DMS79 (cell line): ENCODE results near the gene PLXNA4.

ENCODE experiments used
- DNase-seq: peaks from one replicate; lab custom pipeline; 2025; lab: John Stamatoyannopoulos, UW

The PLXNA4 gene

GRCh38 chr7:132436121-132436520, 140.1 kb downstream of the PLXNA4 start:
- peak; percentile 70 for DNase-seq

DNA sequence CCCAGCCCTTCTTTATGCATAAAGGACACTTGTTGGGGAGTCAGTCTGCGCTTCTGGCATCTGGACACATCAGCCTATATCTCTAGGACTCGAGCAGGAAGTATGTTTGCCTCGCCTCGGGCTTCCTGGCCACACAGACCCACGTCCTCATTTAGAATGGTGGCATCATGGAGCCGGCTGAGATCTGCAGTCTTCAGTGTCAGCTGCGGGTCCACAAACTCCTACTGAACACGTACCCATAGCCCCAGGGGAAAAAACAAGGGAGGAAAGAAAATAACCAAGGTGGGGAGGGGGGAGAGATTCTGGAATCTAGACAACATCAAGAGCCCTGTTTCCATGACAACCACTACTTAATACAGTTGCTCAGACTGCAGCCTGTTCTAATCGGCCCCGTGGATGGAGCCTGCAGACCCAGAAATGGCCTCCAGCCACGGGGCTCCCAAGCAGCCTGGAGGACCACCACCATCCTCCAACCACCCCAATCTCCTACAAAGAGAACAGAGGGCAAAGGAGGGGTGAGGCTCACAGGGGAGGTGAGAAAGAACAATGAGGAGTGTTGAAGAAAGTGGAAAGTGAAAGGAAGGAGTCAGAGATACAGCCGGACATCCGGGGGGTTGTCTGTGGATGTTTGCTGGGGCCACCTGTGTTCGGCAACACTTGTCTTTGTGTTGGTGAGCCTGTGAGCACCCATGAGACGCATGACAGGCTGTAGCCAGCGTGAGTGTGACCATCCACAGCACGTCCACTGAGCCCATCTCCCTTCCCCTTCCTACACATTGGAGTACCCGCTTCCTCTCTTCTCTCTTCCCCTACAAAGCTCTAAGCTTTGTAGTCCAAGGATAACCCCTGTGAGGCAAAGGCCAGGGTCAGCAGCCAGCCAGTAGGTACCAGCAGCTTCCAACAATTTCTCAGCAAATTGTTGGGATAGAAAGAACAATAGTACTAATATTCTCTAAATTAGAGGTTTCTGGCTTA, 141.0 kb downstream of the PLXNA4 start:
- peak; percentile 68 for DNase-seq

- no peak for DNase-seq
These were observed 142.2 kb downstream of the PLXNA4 start for GRCh38 chr7:132434041-132434440.

GRCh38 chr7:132433301-132433700, 143.0 kb downstream of the PLXNA4 start:
- DNase-seq, result no peak

GRCh38 chr7:132430861-132431822, 145.1 kb downstream of the PLXNA4 start:
- DNase-seq, result no peak

- DNase-seq, result no peak
These were observed 146.0 kb downstream of the PLXNA4 start for GRCh38 chr7:132430041-132430855.

DNA sequence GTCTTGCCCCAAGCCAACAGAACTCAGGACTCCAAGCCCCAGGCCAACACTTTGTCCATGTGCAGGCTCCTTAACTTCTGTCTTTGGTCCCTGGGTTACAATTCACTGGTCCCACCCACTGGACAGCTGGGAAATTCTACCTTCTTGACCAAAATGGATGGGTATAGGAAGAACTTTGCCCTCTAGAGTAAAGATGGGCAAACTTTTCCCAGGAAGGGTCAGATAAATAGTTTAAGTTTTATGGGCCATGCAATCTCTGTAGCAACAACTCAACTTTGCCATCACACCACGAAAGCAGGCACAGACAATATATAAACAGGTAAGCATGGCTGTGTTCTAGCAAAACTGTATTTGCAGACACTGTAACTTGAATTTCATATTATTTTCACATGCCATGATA, 147.1 kb downstream of the PLXNA4 start:
- no peak for DNase-seq

DNA sequence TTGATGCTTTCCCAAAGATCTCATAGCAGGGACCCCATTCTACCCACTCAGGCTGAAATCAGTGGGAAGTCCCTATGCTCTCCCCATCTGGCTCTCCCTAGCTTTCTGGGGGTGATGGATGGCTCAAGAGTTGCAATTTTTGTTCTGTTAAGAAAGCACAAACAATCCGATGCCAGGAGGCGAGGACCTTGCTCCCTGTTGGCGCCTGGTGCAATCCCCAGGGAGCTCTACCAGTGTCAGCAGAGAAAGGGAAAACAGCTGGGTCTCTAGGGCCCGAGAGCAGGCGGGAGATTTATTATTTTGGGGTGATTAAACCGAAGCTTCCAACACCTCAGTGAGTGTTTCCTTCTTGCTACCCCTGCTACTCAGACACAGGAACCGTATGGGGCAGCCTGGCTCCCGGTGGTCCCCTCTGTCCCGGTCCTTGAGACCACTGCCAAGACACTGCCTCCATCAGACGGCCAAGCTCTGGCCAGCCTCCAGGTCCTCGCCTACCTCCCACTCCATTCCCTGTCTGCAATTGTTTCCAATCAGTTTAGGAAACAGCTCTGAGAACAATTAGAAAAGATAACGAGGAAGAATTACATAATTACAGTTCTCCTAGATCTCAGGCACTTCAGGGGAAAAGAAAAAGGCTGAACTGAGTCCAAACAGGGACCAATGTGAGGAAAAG, 147.9 kb downstream of the PLXNA4 start:
- DNase-seq, result no peak

DNA sequence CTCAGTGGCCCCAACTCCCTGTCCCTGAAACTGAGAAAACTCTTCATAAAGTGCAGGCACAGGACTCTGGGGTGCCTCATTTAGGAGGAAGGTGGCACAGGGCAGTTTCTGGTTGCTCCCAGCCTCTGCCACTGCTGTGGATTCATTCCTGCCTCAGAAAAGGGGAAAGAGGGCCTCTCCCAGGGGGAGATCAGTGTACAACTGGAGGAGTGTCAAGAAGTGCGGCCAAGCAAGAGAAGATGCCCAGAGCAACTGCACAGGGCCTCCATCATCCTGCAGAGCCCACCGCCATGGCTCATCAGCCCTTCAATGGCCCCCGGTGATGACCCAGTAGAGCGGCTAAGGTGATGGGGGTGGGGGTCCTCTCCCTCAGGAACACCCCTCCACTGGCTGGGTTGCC, 150.3 kb downstream of the PLXNA4 start:
- DNase-seq, result no peak

- no peak for DNase-seq
These were observed 151.2 kb downstream of the PLXNA4 start for GRCh38 chr7:132424821-132425724.

DNA sequence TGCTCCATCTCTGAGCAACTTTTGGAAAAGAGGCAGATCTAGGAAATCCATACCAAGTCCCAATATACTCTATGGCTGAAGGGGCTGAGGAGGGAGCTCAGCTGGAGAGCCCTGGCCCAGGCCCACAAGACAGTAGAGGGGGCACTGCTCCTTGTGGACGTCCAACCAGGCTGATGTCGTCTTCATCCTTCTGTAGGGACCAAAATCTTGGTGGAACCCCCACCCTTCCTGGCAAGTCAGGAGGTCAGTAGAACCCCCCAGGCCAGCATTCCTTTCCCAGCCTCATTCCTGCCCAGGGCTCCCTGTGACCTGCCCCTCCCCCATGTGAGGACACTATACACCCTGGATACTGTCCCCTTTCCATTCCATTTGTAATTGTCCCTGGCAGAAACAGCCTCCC, 152.0 kb downstream of the PLXNA4 start:
- DNase-seq, result no peak

DNA sequence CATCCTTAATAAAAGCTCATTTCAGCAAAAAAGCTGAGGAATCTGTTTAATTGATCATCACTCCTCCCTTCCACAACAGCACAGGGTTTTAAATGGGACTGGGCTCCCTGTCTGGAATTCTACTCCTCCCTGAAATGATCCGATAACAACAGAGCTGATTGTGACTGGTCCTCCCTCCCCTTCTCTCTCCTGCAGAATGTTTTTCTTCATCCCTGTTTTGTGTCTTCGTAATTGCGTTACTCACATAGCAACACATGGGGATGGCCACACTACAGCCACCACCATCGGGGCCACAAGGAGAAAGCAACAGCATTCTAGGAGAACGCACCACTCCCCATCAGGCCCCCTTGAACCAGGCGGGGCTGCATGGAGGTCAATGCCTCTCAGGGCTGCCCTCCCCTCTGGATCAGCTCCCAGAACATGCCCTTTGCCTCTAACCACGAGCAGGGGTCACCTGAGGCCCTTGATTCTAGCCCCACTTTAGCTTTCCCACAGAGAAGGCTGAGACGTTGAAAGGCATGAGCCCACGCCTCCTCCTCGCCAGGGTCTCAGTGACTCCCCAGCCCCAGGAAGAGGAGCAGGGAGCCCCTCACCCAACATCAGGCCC, 152.6 kb downstream of the PLXNA4 start:
- no peak for DNase-seq

- no peak for DNase-seq
These were observed 153.7 kb downstream of the PLXNA4 start for GRCh38 chr7:132422502-132423111.

DNA sequence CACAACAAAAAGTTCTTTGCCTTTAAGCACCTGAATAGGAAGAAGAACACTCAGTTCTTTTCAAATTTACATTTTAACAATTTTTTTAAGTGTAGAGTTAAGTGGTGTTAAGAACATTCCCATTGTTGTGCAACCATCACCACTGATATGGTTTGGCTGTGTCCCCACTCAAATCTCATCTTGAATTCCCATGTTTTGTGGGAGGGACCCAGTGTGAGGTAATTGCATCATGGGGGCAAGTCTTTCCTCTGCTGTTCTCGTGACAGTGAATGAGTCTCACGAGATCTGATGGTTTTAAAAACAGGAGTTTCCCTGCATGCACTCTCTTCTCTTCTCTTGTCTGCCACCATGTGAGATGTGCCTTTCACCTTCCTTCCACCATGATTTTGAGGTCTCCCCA, 155.7 kb downstream of the PLXNA4 start:
- no peak for DNase-seq

DNA sequence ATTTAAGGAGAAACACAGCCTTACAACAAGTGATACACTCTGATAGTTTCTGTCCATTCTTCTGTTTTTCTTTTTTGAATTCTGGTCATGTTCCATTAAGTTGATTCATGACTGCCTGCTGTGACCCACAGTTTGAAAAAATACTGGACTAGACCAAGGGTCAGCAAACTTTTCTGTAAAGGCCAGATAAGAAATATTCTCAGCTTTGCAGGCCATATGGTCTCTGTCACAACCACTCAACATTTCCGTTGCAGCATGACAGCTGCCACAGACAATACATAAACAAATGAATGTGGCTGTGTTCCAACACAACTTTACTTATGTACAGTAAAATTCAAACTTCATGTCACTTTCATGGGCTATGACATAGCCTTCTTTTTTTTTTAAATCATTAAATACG, 156.7 kb downstream of the PLXNA4 start:
- no peak for DNase-seq

- no peak for DNase-seq
These were observed 157.4 kb downstream of the PLXNA4 start for GRCh38 chr7:132418840-132419239.

- no peak for DNase-seq
These were observed 159.0 kb downstream of the PLXNA4 start for GRCh38 chr7:132417103-132417906.

DNA sequence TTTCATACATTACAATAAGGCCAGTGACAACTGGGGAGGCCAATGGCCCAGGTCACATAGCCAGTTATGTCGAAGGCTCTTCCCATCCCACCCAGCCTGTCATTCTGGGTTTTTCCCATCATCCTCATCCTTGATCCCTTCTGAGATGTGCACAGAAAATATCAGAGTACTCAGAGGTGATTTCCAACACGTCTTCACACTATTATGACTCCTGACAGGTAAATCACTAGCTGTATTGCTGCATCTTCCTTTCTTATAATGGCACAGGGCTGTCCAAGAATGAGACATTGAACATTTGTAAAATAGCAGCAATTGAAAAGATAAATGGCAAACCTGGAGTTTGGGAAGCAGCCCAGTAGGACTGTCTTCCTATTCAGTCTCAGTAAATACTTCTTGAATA, 159.9 kb downstream of the PLXNA4 start:
- no peak for DNase-seq
